HepG2 (cell line): ENCODE measurements around the gene TUBA4A. TPM values are rescaled to one million over a fixed set of nuclear protein-coding genes. Genes with fewer than 3 reads are reported as not detected.

Experiments
- ARID4A ChIP-seq: sonication (generic); formaldehyde crosslinking; IDR thresholded peaks from 2 replicates; pipeline ENCODE4 v1.5.0; 2020; ENCODE audit warnings: mild to moderate bottlenecking, missing genetic modification reagents, borderline replicate concordance
- CENPBD1 ChIP-seq: sonication (generic); formaldehyde crosslinking; IDR thresholded peaks from 2 replicates; pipeline ENCODE4 v1.8.0; 2022; ENCODE audit warnings: missing genetic modification reagents, low read depth, mild to moderate bottlenecking, borderline replicate concordance
- CHD4 ChIP-seq: fragments of 200-600 bp; sonication (generic); IDR thresholded peaks from 2 replicates; pipeline ENCODE4 v1.7.0; 2017; ENCODE audit warnings: mild to moderate bottlenecking, low read length, borderline replicate concordance
- MTA1 ChIP-seq: sonication (generic); formaldehyde crosslinking; IDR thresholded peaks from 2 replicates; pipeline ENCODE4 v1.4.0; 2020; ENCODE audit warnings: missing genetic modification reagents, mild to moderate bottlenecking, borderline replicate concordance
- SALL2 ChIP-seq: sonication (generic); formaldehyde crosslinking; IDR thresholded peaks from 2 replicates; pipeline ENCODE4 v1.8.1; 2023; ENCODE audit warnings: mild to moderate bottlenecking, missing genetic modification reagents, inconsistent platforms
- SIN3B ChIP-seq: fragments of 150-350 bp; IDR thresholded peaks from 2 replicates; pipeline ENCODE4 v1.6.1; 2014; ENCODE audit warnings: low read length
- SRY ChIP-seq: sonication (generic); formaldehyde crosslinking; IDR thresholded peaks from 2 replicates; pipeline ENCODE4 v1.8.0; 2022; ENCODE audit warnings: mild to moderate bottlenecking, missing genetic modification reagents
- ZNF230 ChIP-seq: sonication (generic); formaldehyde crosslinking; IDR thresholded peaks from 2 replicates; pipeline ENCODE4 v1.4.0; 2020; ENCODE audit warnings: mild to moderate bottlenecking, missing genetic modification reagents
- polyA plus RNA-seq, 8 experiments: library from polyadenylated mRNA; depleted of rRNA in 3 of 8; stranded (reverse) in 7 of 8; unstranded in 1 of 8; fragments of >200 nt; fragmentation: Illumina TruSeq in 4 of 8; extraction: Trizol in 4 of 8; gene quantifications; 2 replicates each; pipeline versions ENCODE4 v1.2.1 to v1.2.3, GENCODE V29; 2011 to 2016; ENCODE audit warnings: low read depth in 4 of 8, missing spikeins in 1 of 8, mixed read lengths in 1 of 8; ENCODE audit not compliant: insufficient read depth in 1 of 8
- total RNA-seq, 5 experiments: library from RNA; depleted of rRNA; stranded (reverse); fragments of >200 nt; fragmentation: Illumina TruSeq; extraction: Trizol; gene quantifications; 2 replicates each; pipeline ENCODE4 v1.2.3, GENCODE V29; 2016; ENCODE audit warnings: low read depth in 1 of 5
- TF ChIP-seq, protein P1 (sequence below): sonication (generic); formaldehyde crosslinking; IDR thresholded peaks from 2 replicates; pipeline ENCODE4 v1.4.0; 2020; ENCODE audit warnings: missing genetic modification reagents, borderline replicate concordance
- TF ChIP-seq, protein P2 (sequence below): sonication (generic); formaldehyde crosslinking; IDR thresholded peaks from 2 replicates; pipeline ENCODE4 v1.9.0; 2021; ENCODE audit warnings: missing genetic modification reagents, mild to moderate bottlenecking, borderline replicate concordance
- TF ChIP-seq, protein P3 (sequence below): sonication (generic); formaldehyde crosslinking; IDR thresholded peaks from 2 replicates; pipeline ENCODE4 v1.4.0; 2020; ENCODE audit warnings: mild to moderate bottlenecking, missing genetic modification reagents

TUBA4A gene
- total and polyA plus RNA-seq, 2 of the 13 experiments (the other 11 are each of a cell fraction or from before 2014, with no cell fraction given), result 1.3 to 12.7 TPM

GRCh38 chr2:219207884-219208740, 45.6 kb downstream of the TUBA4A start (continued):
- TF ChIP-seq SIN3B (no peak), CENPBD1 (CRISPR knock-in tag) (no peak), MTA1 (CRISPR knock-in tag) (peak; percentile 82), CHD4 (peak; percentile 30; the same call in 1 of the 2 replicates), SALL2 (CRISPR knock-in tag) (peak; percentile 89), ZNF230 (CRISPR knock-in tag) (peak; percentile 52; the same call in 1 of the 2 replicates), ARID4A (CRISPR knock-in tag) (peak; percentile 54; the same call in 1 of the 2 replicates), SRY (CRISPR knock-in tag) (no peak)
- TF ChIP-seq, protein P1, sequence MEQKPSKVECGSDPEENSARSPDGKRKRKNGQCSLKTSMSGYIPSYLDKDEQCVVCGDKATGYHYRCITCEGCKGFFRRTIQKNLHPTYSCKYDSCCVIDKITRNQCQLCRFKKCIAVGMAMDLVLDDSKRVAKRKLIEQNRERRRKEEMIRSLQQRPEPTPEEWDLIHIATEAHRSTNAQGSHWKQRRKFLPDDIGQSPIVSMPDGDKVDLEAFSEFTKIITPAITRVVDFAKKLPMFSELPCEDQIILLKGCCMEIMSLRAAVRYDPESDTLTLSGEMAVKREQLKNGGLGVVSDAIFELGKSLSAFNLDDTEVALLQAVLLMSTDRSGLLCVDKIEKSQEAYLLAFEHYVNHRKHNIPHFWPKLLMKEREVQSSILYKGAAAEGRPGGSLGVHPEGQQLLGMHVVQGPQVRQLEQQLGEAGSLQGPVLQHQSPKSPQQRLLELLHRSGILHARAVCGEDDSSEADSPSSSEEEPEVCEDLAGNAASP (CRISPR knock-in tag), result peak; percentile 86; the same call in 1 of the 2 replicates
- TF ChIP-seq, protein P2, sequence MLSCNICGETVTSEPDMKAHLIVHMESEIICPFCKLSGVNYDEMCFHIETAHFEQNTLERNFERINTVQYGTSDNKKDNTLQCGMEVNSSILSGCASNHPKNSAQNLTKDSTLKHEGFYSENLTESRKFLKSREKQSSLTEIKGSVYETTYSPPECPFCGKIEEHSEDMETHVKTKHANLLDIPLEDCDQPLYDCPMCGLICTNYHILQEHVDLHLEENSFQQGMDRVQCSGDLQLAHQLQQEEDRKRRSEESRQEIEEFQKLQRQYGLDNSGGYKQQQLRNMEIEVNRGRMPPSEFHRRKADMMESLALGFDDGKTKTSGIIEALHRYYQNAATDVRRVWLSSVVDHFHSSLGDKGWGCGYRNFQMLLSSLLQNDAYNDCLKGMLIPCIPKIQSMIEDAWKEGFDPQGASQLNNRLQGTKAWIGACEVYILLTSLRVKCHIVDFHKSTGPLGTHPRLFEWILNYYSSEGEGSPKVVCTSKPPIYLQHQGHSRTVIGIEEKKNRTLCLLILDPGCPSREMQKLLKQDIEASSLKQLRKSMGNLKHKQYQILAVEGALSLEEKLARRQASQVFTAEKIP (CRISPR knock-in tag), result no peak
- TF ChIP-seq, protein P3, sequence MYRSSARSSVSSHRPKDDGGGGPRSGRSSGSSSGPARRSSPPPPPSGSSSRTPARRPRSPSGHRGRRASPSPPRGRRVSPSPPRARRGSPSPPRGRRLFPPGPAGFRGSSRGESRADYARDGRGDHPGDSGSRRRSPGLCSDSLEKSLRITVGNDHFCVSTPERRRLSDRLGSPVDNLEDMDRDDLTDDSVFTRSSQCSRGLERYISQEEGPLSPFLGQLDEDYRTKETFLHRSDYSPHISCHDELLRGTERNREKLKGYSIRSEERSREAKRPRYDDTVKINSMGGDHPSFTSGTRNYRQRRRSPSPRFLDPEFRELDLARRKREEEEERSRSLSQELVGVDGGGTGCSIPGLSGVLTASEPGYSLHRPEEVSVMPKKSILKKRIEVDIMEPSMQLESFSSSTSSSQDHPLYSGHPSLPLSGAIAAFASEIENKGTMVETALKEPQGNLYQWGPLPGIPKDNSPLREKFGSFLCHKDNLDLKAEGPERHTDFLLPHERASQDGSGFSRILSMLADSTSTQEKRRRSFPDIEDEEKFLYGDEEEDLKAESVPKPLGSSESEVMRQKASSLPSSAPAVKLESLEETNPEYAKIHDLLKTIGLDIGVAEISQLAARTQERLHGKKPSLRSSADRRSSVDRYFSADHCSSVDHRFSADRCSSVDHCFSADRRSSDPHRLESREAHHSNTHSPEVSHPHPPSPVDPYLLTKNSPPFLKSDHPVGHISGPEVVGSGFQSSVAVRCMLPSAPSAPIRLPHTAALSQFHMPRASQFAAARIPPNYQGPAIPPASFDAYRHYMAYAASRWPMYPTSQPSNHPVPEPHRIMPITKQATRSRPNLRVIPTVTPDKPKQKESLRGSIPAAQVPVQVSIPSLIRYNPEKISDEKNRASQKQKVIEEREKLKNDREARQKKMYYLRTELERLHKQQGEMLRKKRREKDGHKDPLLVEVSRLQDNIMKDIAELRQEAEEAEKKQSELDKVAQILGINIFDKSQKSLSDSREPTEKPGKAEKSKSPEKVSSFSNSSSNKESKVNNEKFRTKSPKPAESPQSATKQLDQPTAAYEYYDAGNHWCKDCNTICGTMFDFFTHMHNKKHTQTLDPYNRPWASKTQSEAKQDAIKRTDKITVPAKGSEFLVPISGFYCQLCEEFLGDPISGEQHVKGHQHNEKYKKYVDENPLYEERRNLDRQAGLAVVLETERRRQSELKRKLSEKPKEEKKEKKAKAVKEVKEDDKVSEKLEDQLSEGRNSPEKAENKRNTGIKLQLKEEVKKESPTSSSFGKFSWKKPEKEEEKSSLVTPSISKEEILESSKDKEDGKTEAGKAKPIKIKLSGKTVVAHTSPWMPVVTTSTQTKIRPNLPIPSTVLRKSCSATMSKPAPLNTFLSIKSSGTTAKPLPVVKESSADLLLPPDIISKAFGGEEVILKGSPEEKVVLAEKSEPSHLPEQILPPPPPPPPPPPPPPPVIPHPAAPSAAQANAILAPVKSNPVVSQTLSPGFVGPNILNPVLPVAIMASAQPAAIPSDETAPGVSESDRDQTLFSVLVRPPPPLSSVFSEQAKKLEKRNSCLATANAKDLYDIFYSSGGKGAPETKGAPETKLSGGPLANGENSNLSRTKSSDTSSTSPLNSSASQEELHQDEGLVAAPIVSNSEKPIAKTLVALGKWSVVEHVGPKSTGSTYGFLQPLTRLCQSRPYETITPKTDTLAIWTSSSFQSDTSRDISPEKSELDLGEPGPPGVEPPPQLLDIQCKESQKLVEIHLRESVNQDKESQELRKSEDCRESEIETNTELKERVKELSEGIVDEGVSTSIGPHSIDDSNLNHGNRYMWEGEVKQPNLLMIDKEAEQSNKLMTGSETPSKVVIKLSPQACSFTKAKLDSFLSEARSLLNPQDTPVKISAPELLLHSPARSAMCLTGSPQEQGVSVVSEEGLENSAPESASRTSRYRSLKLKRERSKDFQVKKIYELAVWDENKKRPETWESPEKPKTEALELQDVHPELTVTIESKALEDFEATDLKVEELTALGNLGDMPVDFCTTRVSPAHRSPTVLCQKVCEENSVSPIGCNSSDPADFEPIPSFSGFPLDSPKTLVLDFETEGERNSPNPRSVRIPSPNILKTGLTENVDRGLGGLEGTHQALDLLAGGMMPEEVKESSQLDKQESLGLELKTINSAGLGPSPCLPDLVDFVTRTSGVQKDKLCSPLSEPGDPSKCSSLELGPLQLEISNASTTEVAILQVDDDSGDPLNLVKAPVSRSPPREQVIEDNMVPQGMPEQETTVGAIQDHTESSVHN (CRISPR knock-in tag), result no peak
